Measurements from ENCODE around the gene SNAP47. TPM values are rescaled to one million over a fixed set of nuclear protein-coding genes. Genes with fewer than 3 reads are reported as not detected.

SNAP47 gene
- total RNA-seq, 1 donor from 2014 or later: 31.1 TPM

- no peak for DNase-seq (ENCODE audit: low spot score)
Measured at GRCh38 chr1:227731696-227732585, 3.3 kb upstream of the SNAP47 start.

GRCh38 chr1:227732586-227733308, 2.5 kb upstream of the SNAP47 start:
- DNase-seq (ENCODE audit: low spot score): no peak

- DNase-seq (ENCODE audit: low spot score): no peak
Measured at GRCh38 chr1:227733309-227733705, 1.9 kb upstream of the SNAP47 start.

GRCh38 chr1:227733751-227734545, 1.3 kb upstream of the SNAP47 start:
- no peak for DNase-seq (ENCODE audit: low spot score)

GRCh38 chr1:227734546-227734855, 734 bp upstream of the SNAP47 start:
- DNase-seq (ENCODE audit: low spot score): no peak

GRCh38 chr1:227735539-227736285, 477 bp downstream of the SNAP47 start:
- no peak for DNase-seq (ENCODE audit: low spot score)

- no peak for DNase-seq (ENCODE audit: low spot score)
Measured at GRCh38 chr1:227736814-227737432, 1.7 kb downstream of the SNAP47 start.

- no peak for DNase-seq (ENCODE audit: low spot score)
Measured at GRCh38 chr1:227738820-227739219, 3.6 kb downstream of the SNAP47 start.

GRCh38 chr1:227739636-227740035, 4.4 kb downstream of the SNAP47 start:
- no peak for DNase-seq (ENCODE audit: low spot score)

GRCh38 chr1:227740401-227740960, 5.2 kb downstream of the SNAP47 start:
- no peak for DNase-seq (ENCODE audit: low spot score)

GRCh38 chr1:227741166-227741870, 6.1 kb downstream of the SNAP47 start:
- no peak for DNase-seq (ENCODE audit: low spot score)

- no peak for DNase-seq (ENCODE audit: low spot score)
Measured at GRCh38 chr1:227742738-227743715, 7.8 kb downstream of the SNAP47 start.

GRCh38 chr1:227744668-227745067, 9.4 kb downstream of the SNAP47 start:
- DNase-seq (ENCODE audit: low spot score): no peak

- DNase-seq (ENCODE audit: low spot score): no peak
Measured at GRCh38 chr1:227745568-227746265, 10.5 kb downstream of the SNAP47 start.

GRCh38 chr1:227746676-227747075, 11.4 kb downstream of the SNAP47 start:
- no peak for DNase-seq (ENCODE audit: low spot score)

GRCh38 chr1:227747382-227747781, 12.1 kb downstream of the SNAP47 start:
- DNase-seq (ENCODE audit: low spot score): no peak

- DNase-seq (ENCODE audit: low spot score): no peak
Measured at GRCh38 chr1:227747948-227748495, 12.8 kb downstream of the SNAP47 start.
